GM23248 (cell line): ENCODE measurements around the gene EDA.

Experiments
- EZH2 ChIP-seq: fragments of 200-600 bp; sonication (generic); IDR thresholded peaks from 2 replicates; pipeline ENCODE4 v1.6.1; 2018; ENCODE audit warnings: antibody characterized with exemption, mild to moderate bottlenecking; ENCODE audit not compliant: insufficient read depth, poor library complexity, severe bottlenecking
- EZH2phosphoT487 ChIP-seq: fragments of 200-600 bp; sonication (generic); IDR thresholded peaks from 2 replicates; pipeline ENCODE4 v1.6.1; 2018; ENCODE audit warnings: antibody characterized with exemption, moderate library complexity, mild to moderate bottlenecking, low read depth; ENCODE audit not compliant: insufficient read depth

- no peak for TF ChIP-seq EZH2
- TF ChIP-seq EZH2phosphoT487: no peak
Measured at GRCh38 chrX:69959712-69960111, 343.8 kb downstream of the EDA start.
